HG03565 (cell line): ENCODE results near the gene MITF.

Experiments
- ATAC-seq: cut with Tn5 transposase; IDR thresholded peaks from one replicate; pipeline ENCODE4 v1.9.1; 2021; ENCODE audit warnings: mild to moderate bottlenecking, moderate library complexity; ENCODE audit not compliant: unreplicated experiment

MITF gene

GRCh38 chr3:69724722-69725435, 14.4 kb upstream of the MITF start:
- ATAC-seq = no peak

- no peak for ATAC-seq
Observed at GRCh38 chr3:69725994-69726571, 13.2 kb upstream of the MITF start.

- ATAC-seq = no peak
Observed at GRCh38 chr3:69729147-69729919, 9.9 kb upstream of the MITF start.

- ATAC-seq = no peak
Observed at GRCh38 chr3:69731080-69731479, 8.2 kb upstream of the MITF start.

- ATAC-seq = no peak
Observed at GRCh38 chr3:69735893-69736292, 3.4 kb upstream of the MITF start.

- no peak for ATAC-seq
Observed at GRCh38 chr3:69737392-69737791, 1.9 kb upstream of the MITF start.

GRCh38 chr3:69738315-69738714, 949 bp upstream of the MITF start:
- no peak for ATAC-seq

- no peak for ATAC-seq
Observed at GRCh38 chr3:69738859-69739203, 433 bp upstream of the MITF start.

GRCh38 chr3:69740103-69741021, 1.1 kb downstream of the MITF start:
- ATAC-seq = no peak

GRCh38 chr3:69741032-69741767, 1.9 kb downstream of the MITF start:
- no peak for ATAC-seq

GRCh38 chr3:69742391-69742790, 3.1 kb downstream of the MITF start:
- ATAC-seq = no peak

GRCh38 chr3:69743975-69744906, 5.0 kb downstream of the MITF start:
- no peak for ATAC-seq

- ATAC-seq = no peak
Observed at GRCh38 chr3:69745505-69745904, 6.2 kb downstream of the MITF start.

GRCh38 chr3:69746119-69746518, 6.9 kb downstream of the MITF start:
- no peak for ATAC-seq

- no peak for ATAC-seq
Observed at GRCh38 chr3:69747511-69748258, 8.4 kb downstream of the MITF start.

- ATAC-seq = no peak
Observed at GRCh38 chr3:69748503-69748902, 9.2 kb downstream of the MITF start.

- ATAC-seq = no peak
Observed at GRCh38 chr3:69749461-69749860, 10.2 kb downstream of the MITF start.

GRCh38 chr3:69750549-69750948, 11.3 kb downstream of the MITF start:
- no peak for ATAC-seq

- ATAC-seq = no peak
Observed at GRCh38 chr3:69751074-69751476, 11.8 kb downstream of the MITF start.
